ENCODE measurements around the gene NSG1.
"Not testable (repeated sequence)": the region's sequence is repeated elsewhere in the genome, so short reads cannot be mapped to it uniquely, and the experiment has no call there.

Gene NSG1

DNA sequence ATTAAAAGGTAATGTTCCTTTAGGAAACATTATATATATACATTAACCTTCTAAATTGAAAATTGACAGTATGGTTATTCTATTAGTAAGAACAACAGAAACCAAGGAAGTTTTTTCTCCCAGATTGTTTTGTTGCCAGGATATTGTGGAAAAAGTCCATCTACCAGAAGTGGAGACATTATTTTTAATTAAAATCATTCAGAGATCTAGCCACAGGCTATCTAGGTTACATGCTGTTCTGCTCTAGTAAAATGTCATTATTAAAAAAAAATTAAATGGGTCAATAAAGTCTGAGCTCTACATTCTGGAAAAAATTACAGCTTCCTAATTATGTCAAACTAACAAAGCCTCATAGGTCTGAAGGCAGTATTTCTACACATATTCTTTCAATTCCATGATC, 74.3 kb downstream of the NSG1 start:
- no peak for DNase-seq (ENCODE audit: low spot score)
- H3K27me3 Mint-ChIP-seq (ENCODE audit: low read depth): no peaks in the 10 kb centered on the region
- no peak overlapping the region for H3K4me3 Mint-ChIP-seq
- peaks cover 10% of the 10 kb centered on the region for H3K4me1 Mint-ChIP-seq (ENCODE audit: low read depth)
- peaks cover 6% of the 10 kb centered on the region for H3K9me3 Mint-ChIP-seq
- no peak overlapping the region for H3K27ac Mint-ChIP-seq
- peaks cover 18% of the 10 kb centered on the region for H3K36me3 Mint-ChIP-seq (ENCODE audit: low read depth)

DNA sequence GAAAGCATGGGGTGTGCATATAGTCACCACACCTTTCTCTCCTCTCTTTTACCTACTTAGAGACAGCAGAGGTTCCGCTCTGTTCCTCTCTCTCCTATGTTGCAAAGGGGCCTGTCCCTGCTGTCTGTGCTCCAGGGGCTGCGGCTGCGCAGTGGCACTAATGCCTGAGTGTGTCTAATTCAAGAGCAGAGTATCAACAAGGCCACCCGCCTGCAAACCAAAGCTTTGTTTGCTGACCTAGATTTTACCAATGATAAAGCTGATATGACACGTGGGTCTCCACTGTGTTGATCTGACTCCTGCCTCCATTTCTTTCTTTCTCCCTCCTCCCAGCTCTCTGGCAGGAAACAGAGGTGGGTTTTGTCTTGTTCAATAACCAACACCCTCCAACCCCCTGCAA, 74.9 kb downstream of the NSG1 start:
- DNase-seq (ENCODE audit: low spot score): no peak
- Mint-ChIP-seq H3K27me3 (ENCODE audit: low read depth) (no peaks in the 10 kb centered on the region), H3K4me3 (no peak overlapping the region), H3K27ac (no peak overlapping the region), H3K36me3 (ENCODE audit: low read depth) (peaks cover 20% of the 10 kb centered on the region), H3K9me3 (peaks cover 6% of the 10 kb centered on the region), H3K4me1 (ENCODE audit: low read depth) (peaks cover 10% of the 10 kb centered on the region)

- Mint-ChIP-seq H3K27ac (no peak overlapping the region), H3K9me3 (peaks cover 6% of the 10 kb centered on the region), H3K36me3 (ENCODE audit: low read depth) (peaks cover 19% of the 10 kb centered on the region), H3K4me1 (ENCODE audit: low read depth) (peaks cover 10% of the 10 kb centered on the region), H3K27me3 (ENCODE audit: low read depth) (no peaks in the 10 kb centered on the region), H3K4me3 (no peak overlapping the region)
- no peak for DNase-seq (ENCODE audit: low spot score)
Measured at GRCh38 chr4:4462970-4463369, 76.1 kb downstream of the NSG1 start.

DNA sequence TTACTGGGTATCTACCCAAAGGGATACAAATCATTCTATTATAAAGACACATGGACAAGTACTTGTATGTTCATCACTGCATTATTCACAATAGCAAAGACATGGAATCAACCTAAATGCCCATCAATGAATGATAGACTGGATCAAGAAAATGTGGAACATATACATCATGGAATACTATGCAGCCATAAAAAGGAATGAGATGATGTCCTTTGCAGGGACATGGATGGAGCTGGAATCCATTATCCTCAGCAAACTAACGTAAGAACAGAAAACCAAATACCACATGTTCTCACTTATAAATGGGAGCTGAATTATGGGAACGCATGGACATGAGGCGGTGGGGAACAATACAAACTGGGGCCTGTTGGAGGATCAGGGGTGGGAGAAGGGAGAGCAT, 78.3 kb downstream of the NSG1 start:
- not testable (repeated sequence) for H3K9me3 Mint-ChIP-seq; H3K4me3 Mint-ChIP-seq; H3K4me1 Mint-ChIP-seq (ENCODE audit: low read depth); DNase-seq (ENCODE audit: low spot score); H3K27me3 Mint-ChIP-seq (ENCODE audit: low read depth); H3K27ac Mint-ChIP-seq
- H3K36me3 Mint-ChIP-seq (ENCODE audit: low read depth): peaks cover 26% of the 10 kb centered on the region
